Measurements from ENCODE around the gene DEK. TPM values are rescaled to one million over a fixed set of nuclear protein-coding genes. Genes with fewer than 3 reads are reported as not detected.
"Not testable (repeated sequence)": the region's sequence is repeated elsewhere in the genome, so short reads cannot be mapped to it uniquely, and the experiment has no call there.

Gene DEK
- total RNA-seq, 1 donor from 2014 or later = 163 TPM

DNA sequence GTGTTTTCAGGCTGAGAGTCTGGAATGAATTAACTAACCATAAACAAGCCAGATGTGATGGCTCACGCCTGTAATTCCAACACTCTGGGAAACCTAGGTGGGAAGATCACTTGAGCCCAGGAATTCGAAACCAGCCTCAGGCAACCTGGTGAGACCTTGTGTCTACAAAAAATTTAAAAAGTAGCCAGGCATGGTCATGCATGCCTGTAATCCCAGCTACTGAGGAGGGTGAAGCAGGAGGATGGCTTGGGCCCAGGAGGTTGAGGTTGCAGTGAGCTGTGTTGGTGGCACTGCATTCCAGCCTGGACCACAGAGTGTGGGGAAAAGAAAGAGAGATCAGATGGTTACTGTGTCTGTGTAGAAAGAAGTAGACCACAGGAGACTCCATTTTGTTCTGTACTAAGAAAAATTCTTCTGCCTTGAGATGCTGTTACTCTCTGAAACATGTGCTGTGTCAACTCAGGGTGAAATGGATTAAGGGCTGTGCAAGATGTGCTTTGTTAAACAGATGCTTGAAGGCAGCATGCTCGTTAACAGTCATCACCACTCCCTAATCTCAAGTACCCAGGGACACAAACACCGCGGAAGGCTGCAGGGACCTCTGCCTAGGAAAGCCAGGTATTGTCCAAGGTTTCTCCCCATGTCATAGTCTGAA is 37.8 kb downstream of the DEK start:
- intact Hi-C loops (cut with micrococcal nuclease); H3K27ac Mint-ChIP-seq; DNase-seq (ENCODE audit: low spot score); H3K9me3 Mint-ChIP-seq; H3K27me3 Mint-ChIP-seq (ENCODE audit: insufficient read depth); H3K4me3 Mint-ChIP-seq: not testable (repeated sequence)
- peaks cover 16% of the 10 kb centered on the region for H3K4me1 Mint-ChIP-seq (ENCODE audit: low read depth)
- H3K36me3 Mint-ChIP-seq (ENCODE audit: low read depth) = peaks cover 48% of the 10 kb centered on the region

DNA sequence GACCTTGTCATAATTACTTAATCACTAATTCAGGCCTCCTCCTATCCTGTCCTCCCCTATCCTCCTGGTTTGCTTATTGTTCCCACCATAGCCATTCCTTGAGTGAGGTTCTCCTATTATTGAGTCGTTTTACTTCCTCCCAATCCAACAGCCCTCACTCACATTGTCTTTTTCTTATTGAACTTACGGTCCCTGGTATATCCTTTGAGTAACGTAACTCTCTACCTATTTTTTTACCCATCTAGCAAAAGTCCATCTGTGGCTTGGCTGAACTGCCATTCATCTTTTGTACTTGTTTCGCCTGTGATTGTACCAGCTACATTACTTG is 43.1 kb downstream of the DEK start:
- Mint-ChIP-seq H3K4me3 (no peak overlapping the region), H3K27ac (no peak overlapping the region), H3K27me3 (ENCODE audit: insufficient read depth) (no peaks in the 10 kb centered on the region), H3K36me3 (ENCODE audit: low read depth) (peaks cover 18% of the 10 kb centered on the region), H3K4me1 (ENCODE audit: low read depth) (peaks cover 7% of the 10 kb centered on the region), H3K9me3 (no peaks in the 10 kb centered on the region)
- DNase-seq (ENCODE audit: low spot score) = no peak
- intact Hi-C loops (cut with micrococcal nuclease) = no loop called here

DNA sequence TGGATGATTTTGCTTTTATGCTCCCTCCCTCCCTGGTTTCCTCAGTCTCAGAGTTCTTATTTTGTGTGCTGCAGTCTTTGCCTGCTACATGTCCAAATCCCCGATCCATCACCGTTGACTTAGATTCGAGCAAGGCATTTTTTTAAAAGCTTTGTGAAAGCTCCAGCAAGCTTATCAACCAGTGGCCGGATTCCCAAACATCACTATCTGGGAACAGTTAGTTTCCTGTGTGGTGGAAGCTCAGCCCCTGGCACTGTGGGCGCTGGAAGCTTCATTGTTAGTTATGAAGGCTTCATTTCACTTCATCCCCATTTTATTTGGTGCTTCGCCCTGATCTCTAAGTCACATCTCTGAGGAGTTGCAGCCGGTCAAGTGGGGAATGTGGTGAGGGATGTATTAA is 44.7 kb downstream of the DEK start:
- Mint-ChIP-seq H3K9me3 (no peaks in the 10 kb centered on the region), H3K4me1 (ENCODE audit: low read depth) (no peaks in the 10 kb centered on the region), H3K4me3 (no peak overlapping the region), H3K27ac (no peak overlapping the region), H3K36me3 (ENCODE audit: low read depth) (peaks cover 15% of the 10 kb centered on the region), H3K27me3 (ENCODE audit: insufficient read depth) (no peaks in the 10 kb centered on the region)
- DNase-seq (ENCODE audit: low spot score) = no peak
- intact Hi-C loops (cut with micrococcal nuclease) = no loop called here

DNA sequence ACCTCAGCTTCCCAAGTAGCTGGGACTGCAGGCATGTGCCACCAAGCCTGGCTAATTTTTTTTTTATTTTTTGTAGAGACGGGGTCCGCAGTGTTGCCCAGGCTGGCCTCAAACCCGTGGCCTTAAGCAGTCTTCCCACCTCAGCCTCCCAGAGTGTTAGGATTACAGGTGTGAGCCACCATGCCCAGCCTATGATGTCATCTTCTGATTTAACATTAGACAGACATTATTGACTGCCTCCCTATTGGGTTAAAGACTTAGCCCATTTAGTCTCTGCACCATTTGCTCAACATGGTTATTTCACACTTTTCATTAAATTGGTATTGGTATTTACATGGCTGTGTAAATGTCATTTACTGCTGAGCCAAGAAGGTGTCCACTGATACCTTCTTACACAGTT is 46.1 kb downstream of the DEK start:
- no peak overlapping the region for H3K27ac Mint-ChIP-seq
- H3K4me3 Mint-ChIP-seq = no peak overlapping the region
- H3K36me3 Mint-ChIP-seq (ENCODE audit: low read depth) = peaks cover 17% of the 10 kb centered on the region
- no peaks in the 10 kb centered on the region for H3K9me3 Mint-ChIP-seq
- no peak for DNase-seq (ENCODE audit: low spot score)
- intact Hi-C loops (cut with micrococcal nuclease) = no loop called here
- H3K4me1 Mint-ChIP-seq (ENCODE audit: low read depth) = peaks cover 6% of the 10 kb centered on the region
- no peaks in the 10 kb centered on the region for H3K27me3 Mint-ChIP-seq (ENCODE audit: insufficient read depth)

DNA sequence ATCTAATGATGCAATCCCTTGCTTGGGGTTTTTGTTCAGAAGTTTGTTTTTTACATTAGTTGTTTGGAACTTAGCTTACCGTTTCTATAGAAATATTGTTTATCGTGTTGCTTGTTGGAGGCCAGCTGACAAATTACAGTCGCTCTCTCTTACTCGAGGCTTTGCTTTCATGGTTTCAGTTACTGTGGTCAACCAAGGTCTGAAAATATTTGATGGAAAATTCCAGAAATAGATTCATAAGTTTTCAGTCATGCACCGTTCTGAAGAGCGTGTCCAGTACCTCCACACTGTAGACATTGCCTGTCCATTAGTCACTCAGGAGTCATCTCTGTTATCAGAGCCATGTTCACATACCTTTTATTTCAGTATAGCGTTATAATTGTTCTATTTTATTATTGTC is 47.9 kb downstream of the DEK start:
- Mint-ChIP-seq H3K27ac (no peak overlapping the region), H3K4me1 (ENCODE audit: low read depth) (peaks cover 9% of the 10 kb centered on the region), H3K36me3 (ENCODE audit: low read depth) (peaks cover 11% of the 10 kb centered on the region), H3K4me3 (no peak overlapping the region), H3K9me3 (no peaks in the 10 kb centered on the region), H3K27me3 (ENCODE audit: insufficient read depth) (no peaks in the 10 kb centered on the region)
- no peak for DNase-seq (ENCODE audit: low spot score)
- intact Hi-C loops (cut with micrococcal nuclease) = no loop called here

DNA sequence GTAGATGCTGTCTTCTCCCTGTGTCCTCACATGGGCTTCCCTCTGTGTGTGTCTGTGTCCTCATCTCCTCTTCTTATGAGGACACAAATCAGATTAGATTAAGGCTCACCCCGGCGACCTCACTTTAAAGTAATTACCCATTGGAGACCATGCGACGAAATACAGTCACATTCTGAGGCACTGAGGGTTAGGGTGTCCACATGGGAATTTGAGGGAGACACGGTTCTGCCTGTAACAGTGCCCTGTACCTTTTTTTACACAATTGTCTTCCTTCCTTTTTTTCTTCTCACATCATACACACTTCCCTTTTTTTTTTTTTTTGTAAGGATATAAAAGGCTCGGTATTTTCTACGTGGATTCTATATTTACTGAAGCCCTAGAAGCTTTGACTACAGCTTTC is 48.9 kb downstream of the DEK start:
- no peak overlapping the region for H3K27ac Mint-ChIP-seq
- DNase-seq (ENCODE audit: low spot score) = no peak
- intact Hi-C loops (cut with micrococcal nuclease) = no loop called here
- no peaks in the 10 kb centered on the region for H3K27me3 Mint-ChIP-seq (ENCODE audit: insufficient read depth)
- peaks cover 14% of the 10 kb centered on the region for H3K4me1 Mint-ChIP-seq (ENCODE audit: low read depth)
- peaks cover 6% of the 10 kb centered on the region for H3K36me3 Mint-ChIP-seq (ENCODE audit: low read depth)
- H3K4me3 Mint-ChIP-seq = no peak overlapping the region
- no peaks in the 10 kb centered on the region for H3K9me3 Mint-ChIP-seq

DNA sequence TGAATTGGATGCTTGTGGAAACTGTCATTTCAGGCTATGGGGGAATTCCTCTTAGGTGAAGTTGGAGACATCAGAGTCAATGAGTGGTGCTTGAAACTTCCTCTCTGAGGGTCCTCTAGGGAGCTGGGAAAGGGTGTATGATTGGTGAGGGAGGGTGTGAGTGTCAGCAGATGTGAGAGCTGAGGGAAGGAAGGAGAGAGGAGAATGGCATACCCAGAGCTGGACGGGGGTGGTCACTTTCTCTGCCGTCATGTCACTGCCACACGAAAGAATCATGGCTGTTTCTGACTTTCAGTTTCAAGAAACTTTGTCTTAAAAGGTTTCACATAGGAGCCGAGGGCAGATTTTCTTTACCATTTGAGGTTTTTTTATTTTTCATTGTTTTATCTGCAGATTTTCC is 50.3 kb downstream of the DEK start:
- Mint-ChIP-seq H3K9me3 (no peaks in the 10 kb centered on the region), H3K27me3 (ENCODE audit: insufficient read depth) (no peaks in the 10 kb centered on the region), H3K36me3 (ENCODE audit: low read depth) (peaks cover 3% of the 10 kb centered on the region), H3K27ac (no peak overlapping the region), H3K4me1 (ENCODE audit: low read depth) (peaks cover 14% of the 10 kb centered on the region), H3K4me3 (peak overlapping the region; percentile 32)
- DNase-seq (ENCODE audit: low spot score) = no peak
- intact Hi-C loops (cut with micrococcal nuclease) = loop anchor here (5.0 kb wide), 1 partner anchor 48 kb away; the partner anchor contains the start of gene DEK

DNA sequence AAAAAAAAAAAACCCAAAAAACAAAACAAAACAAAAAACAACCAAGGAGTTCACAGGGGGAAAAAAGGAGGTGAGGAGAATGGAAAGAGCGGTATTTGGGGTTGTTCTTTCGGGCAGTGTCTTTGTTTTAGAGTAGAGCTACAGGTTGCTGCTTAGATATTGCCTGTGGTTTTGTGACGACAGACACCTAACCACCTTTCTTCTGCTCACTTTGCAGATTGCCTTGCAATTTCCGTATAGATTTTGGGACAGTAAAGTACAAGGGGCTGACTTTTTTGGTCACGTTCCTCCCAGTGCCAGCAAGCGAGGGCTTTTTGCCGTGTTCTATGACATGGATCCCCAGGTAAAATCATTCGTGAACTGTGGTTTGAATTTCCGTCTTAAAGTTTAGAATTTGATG is 50.9 kb downstream of the DEK start:
- Mint-ChIP-seq H3K36me3 (ENCODE audit: low read depth) (peaks cover 3% of the 10 kb centered on the region), H3K27ac (no peak overlapping the region), H3K9me3 (no peaks in the 10 kb centered on the region)

DNA sequence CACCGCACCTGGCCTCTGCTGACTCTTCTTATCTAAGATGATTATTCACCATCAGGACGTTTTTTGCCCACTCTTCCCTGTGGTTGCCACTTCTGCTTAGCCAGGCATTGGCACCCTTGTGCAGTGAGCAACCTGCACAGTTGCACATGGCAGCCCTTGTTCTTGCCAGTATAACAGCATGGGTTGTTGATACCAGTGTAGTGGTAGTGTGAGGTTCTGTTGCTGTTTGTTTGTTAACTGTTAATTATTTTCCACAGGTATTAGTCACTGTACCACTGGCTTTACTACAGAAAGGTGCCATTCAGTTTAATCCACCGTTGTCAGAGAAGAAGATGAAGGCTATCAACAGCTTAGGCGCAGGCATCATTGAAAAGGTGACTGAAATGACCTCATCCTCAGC is 52.1 kb downstream of the DEK start:
- peaks cover 3% of the 10 kb centered on the region for H3K36me3 Mint-ChIP-seq (ENCODE audit: low read depth)
- intact Hi-C loops (cut with micrococcal nuclease) = loop anchor here (5.0 kb wide), 1 partner anchor 50 kb away; the partner anchor contains the start of gene DEK

More for the DNA sequence above, 50.9 kb downstream of the DEK start:
- intact Hi-C loops (cut with micrococcal nuclease) = loop anchor here (5.0 kb wide), 1 partner anchor 49 kb away; the partner anchor contains the start of gene DEK
- H3K4me3 Mint-ChIP-seq = no peak overlapping the region
- no peaks in the 10 kb centered on the region for H3K27me3 Mint-ChIP-seq (ENCODE audit: insufficient read depth)
- no peak for DNase-seq (ENCODE audit: low spot score)
- H3K4me1 Mint-ChIP-seq (ENCODE audit: low read depth) = peaks cover 14% of the 10 kb centered on the region

DNA sequence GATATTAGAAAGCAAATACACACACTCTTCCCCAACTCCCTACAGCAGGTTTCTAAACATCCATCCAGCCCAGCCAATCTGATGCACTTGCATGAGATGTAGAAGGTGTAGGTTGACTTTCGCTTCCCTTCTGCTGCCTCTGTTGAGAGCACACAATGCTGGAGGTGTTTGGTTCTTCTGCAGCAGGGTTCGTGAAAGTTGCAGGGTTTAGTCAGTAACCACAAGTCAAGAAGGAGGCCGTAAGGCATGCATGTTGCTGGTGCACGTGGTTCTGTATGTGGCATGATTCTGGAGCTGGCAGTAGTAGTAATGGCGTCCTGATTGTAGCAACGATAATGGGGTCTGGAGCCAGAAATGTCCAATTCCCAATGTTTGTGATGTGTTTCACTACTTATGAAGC is 53.0 kb downstream of the DEK start:
- Mint-ChIP-seq H3K27me3 (ENCODE audit: insufficient read depth) (no peaks in the 10 kb centered on the region), H3K27ac (no peak overlapping the region), H3K4me1 (ENCODE audit: low read depth) (peaks cover 14% of the 10 kb centered on the region), H3K9me3 (no peaks in the 10 kb centered on the region), H3K36me3 (ENCODE audit: low read depth) (peaks cover 3% of the 10 kb centered on the region), H3K4me3 (no peak overlapping the region)
- intact Hi-C loops (cut with micrococcal nuclease) = loop anchor here (5.0 kb wide), 1 partner anchor 51 kb away; the partner anchor contains the start of gene DEK
- peak; percentile 7 for DNase-seq (ENCODE audit: low spot score)

More for the DNA sequence above, 52.1 kb downstream of the DEK start:
- Mint-ChIP-seq H3K4me3 (no peak overlapping the region), H3K27me3 (ENCODE audit: insufficient read depth) (no peaks in the 10 kb centered on the region), H3K9me3 (no peaks in the 10 kb centered on the region), H3K4me1 (ENCODE audit: low read depth) (peaks cover 14% of the 10 kb centered on the region), H3K27ac (no peak overlapping the region)
- DNase-seq (ENCODE audit: low spot score) = no peak

DNA sequence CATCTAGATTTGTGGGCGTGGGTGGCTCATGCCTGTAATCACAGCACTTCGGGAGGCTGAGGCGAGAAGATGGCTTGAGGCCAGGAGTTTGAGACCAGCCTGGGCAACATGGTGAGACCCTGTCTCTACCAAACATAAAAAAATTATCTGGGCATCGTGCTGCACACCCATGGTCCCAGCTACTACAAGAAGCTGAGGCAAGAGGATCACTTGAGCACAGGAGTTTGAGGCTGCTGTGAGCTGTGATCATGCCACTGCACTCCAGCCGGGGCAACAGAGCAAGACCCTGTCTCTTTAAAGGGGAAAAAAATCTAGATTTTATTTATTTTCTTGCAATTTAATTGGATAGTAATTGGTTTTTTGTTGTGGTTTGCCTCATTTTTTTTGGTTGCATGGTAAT is 53.6 kb downstream of the DEK start:
- DNase-seq (ENCODE audit: low spot score) = no peak
- Mint-ChIP-seq H3K36me3 (ENCODE audit: low read depth) (peaks cover 3% of the 10 kb centered on the region), H3K27ac (no peak overlapping the region), H3K4me3 (no peak overlapping the region), H3K9me3 (no peaks in the 10 kb centered on the region), H3K4me1 (ENCODE audit: low read depth) (peaks cover 14% of the 10 kb centered on the region), H3K27me3 (ENCODE audit: insufficient read depth) (no peaks in the 10 kb centered on the region)
- intact Hi-C loops (cut with micrococcal nuclease) = loop anchor here (5.0 kb wide), 1 partner anchor 52 kb away; the partner anchor contains the start of gene DEK

DNA sequence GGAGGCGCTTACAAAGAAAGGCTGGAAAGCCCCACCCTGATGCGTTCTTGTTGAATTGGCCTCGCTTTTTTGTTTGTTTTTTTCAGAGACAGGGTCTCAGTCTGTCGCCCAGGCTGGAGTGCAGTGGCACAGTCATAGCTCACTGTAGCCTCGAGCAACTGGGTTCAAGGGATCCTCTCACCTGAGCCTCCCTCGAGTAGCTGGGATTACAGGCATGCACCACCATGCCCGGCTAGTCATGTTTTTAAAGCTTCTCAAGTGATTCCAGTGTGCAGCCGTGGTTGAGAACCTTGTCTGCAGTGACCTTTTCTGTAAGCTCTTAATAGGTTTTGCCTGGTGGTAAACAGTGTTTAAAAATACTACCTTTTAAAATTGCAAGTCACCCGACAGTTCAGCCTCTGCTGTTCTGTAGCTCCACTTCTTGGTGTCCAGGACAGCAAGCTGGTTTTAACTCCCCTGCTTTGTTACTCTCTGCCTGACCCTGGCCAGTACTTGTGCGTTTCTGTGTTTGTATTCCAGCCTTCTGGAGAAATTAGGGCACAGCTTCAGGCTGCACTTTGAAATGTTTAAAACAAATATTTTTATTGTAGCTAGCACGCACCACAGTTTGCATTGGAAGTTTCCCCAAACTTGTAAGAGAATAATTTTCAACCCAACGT is 54.7 kb downstream of the DEK start:
- no peak for DNase-seq (ENCODE audit: low spot score)
- Mint-ChIP-seq H3K9me3 (no peaks in the 10 kb centered on the region), H3K4me3 (no peak overlapping the region), H3K27me3 (ENCODE audit: insufficient read depth) (no peaks in the 10 kb centered on the region), H3K36me3 (ENCODE audit: low read depth) (peaks cover 2% of the 10 kb centered on the region), H3K4me1 (ENCODE audit: low read depth) (peaks cover 14% of the 10 kb centered on the region), H3K27ac (no peak overlapping the region)
- intact Hi-C loops (cut with micrococcal nuclease) = loop anchor here (5.0 kb wide), 1 partner anchor 53 kb away; the partner anchor contains the start of gene DEK

DNA sequence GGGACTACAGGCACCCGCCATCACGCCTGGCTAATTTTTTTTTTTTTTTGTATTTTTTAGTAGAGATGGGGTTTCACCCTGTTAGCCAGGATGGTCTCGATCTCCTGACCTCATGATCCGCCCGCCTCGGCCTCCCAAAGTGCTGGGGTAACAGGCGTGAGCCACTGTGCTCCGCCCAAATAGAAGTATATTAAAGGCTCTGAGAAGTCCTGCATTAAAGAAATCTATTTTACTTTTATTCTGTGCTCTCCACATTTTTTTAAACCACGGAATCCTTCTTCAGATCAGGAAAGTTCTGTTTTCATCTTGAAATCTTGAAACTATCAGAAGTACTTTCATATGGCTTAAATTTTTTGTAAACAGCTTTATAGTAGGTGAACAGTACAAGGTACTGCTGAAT is 55.6 kb downstream of the DEK start:
- H3K4me3 Mint-ChIP-seq; H3K36me3 Mint-ChIP-seq (ENCODE audit: low read depth); H3K9me3 Mint-ChIP-seq; intact Hi-C loops (cut with micrococcal nuclease); H3K27ac Mint-ChIP-seq; DNase-seq (ENCODE audit: low spot score); H3K4me1 Mint-ChIP-seq (ENCODE audit: low read depth); H3K27me3 Mint-ChIP-seq (ENCODE audit: insufficient read depth): not testable (repeated sequence)

Measured in activated T-helper 1 cell treated with anti-CD3 and anti-CD28 coated beads, Interleukin-12 subunit alpha, Interleukin-12 subunit beta, Interleukin-2, Interleukin-4 antibody, amounts not matched to agents 30 ng/mL and 10 ng/mL and 1 ng/mL, durations not matched to agents 14 hours and 24 hours and 36 hours (primary cell).